K562 (cell line): Measurements from ENCODE around the gene ITGB3BP. TPM values are rescaled to one million over a fixed set of nuclear protein-coding genes. Genes with fewer than 3 reads are reported as not detected.

Experiments
- ETV5 ChIP-seq: sonication (generic); formaldehyde crosslinking; IDR thresholded peaks from 2 replicates; pipeline ENCODE4 v1.4.0; 2020; ENCODE audit warnings: low read depth, mild to moderate bottlenecking, missing genetic modification reagents
- JUND ChIP-seq, 2 experiments: IDR thresholded peaks; 2 replicates in 1 of 2; 3 replicates in 1 of 2; pipeline ENCODE4 v1.6.1; 2011; ENCODE audit warnings: borderline replicate concordance in 2 of 2, low read depth in 2 of 2, low read length in 2 of 2, improper control_type of control experiment in 1 of 2, missing biosample characterization in 1 of 2, missing genetic modification characterization in 1 of 2, missing genetic modification reagents in 1 of 2
- NCOR1 ChIP-seq: fragments of 450-650 bp; IDR thresholded peaks from 2 replicates; pipeline ENCODE4 v1.6.1; 2016; ENCODE audit warnings: mild to moderate bottlenecking, moderate library complexity
- RBBP5 ChIP-seq: fragments of 200-600 bp; sonication (generic); IDR thresholded peaks from 2 replicates; pipeline ENCODE4 v1.6.1; 2012; ENCODE audit warnings: borderline replicate concordance, mild to moderate bottlenecking, low read length, control low read depth, inconsistent platforms; ENCODE audit not compliant: insufficient read depth, poor library complexity, severe bottlenecking
- ZFP30 ChIP-seq: fragments of 250-450 bp; sonication (Bioruptor Pico); IDR thresholded peaks from 2 replicates; pipeline ENCODE4 v1.8.0; 2022; ENCODE audit warnings: moderate library complexity, mild to moderate bottlenecking, inconsistent platforms, borderline replicate concordance
- ZNF134 ChIP-seq: fragments of 250-450 bp; sonication (Bioruptor Pico); conservative IDR thresholded peaks from 2 replicates; pipeline ENCODE4 v1.4.0; 2020
- ZNF232 ChIP-seq: sonication (generic); formaldehyde crosslinking; IDR thresholded peaks from 2 replicates; pipeline ENCODE4 v1.8.0; 2022; ENCODE audit warnings: mild to moderate bottlenecking, missing genetic modification reagents
- ZNF699 ChIP-seq: fragments of 250-450 bp; sonication (Bioruptor Pico); IDR thresholded peaks from 2 replicates; pipeline ENCODE4 v1.8.0; 2021; ENCODE audit warnings: mild to moderate bottlenecking, moderate library complexity; ENCODE audit not compliant: insufficient replicate concordance
- ZNF778 ChIP-seq: fragments of 450-650 bp; formaldehyde crosslinking; IDR thresholded peaks from 2 replicates; pipeline ENCODE4 v1.4.0; 2020; ENCODE audit warnings: mild to moderate bottlenecking, moderate library complexity
- polyA plus RNA-seq, 8 experiments: library from polyadenylated mRNA; depleted of rRNA in 4 of 8; stranded (reverse) in 5 of 8; unstranded in 3 of 8; fragments of >200 nt; fragmentation: Nextera tagmentation in 2 of 8; fragmentation: Illumina TruSeq in 1 of 8; extraction: Ambion mirVana in 2 of 8; extraction: Trizol in 1 of 8; gene quantifications; 2 replicates each; pipeline versions ENCODE4 v1.2.1 to v1.2.3, GENCODE V29; 2011 to 2014; ENCODE audit warnings: inconsistent platforms in 1 of 8, missing spikeins in 1 of 8
- total RNA-seq, 7 experiments: library from RNA; depleted of rRNA in 6 of 7; stranded (reverse); fragments of >200 nt in 6 of 7; fragmentation: Illumina TruSeq in 2 of 7; extraction: Trizol in 2 of 7; gene quantifications; 2 replicates each; pipeline versions ENCODE4 v1.2.1 to v1.2.3, GENCODE V29; 2011 to 2021; ENCODE audit warnings: low replicate concordance in 1 of 7
- TF ChIP-seq, protein P1 (sequence below): IDR thresholded peaks from 2 replicates; pipeline ENCODE4 v1.6.1; 2011; ENCODE audit warnings: borderline replicate concordance, low read depth, mild to moderate bottlenecking, moderate library complexity, low read length; ENCODE audit not compliant: insufficient read depth, poor library complexity, severe bottlenecking
- TF ChIP-seq, protein P2 (sequence below), 2 experiments: fragments of 450-650 bp; IDR thresholded peaks; 2 replicates each; pipeline ENCODE4 v1.6.1; 2018; ENCODE audit warnings: mild to moderate bottlenecking in 2 of 2, low read depth in 1 of 2; ENCODE audit not compliant: partially characterized antibody in 2 of 2
- TF ChIP-seq, protein P3 (sequence below): fragments of 450-650 bp; IDR thresholded peaks from 2 replicates; pipeline ENCODE4 v1.6.1; 2017; ENCODE audit warnings: antibody characterized with exemption, mild to moderate bottlenecking
- TF ChIP-seq, protein P4 (sequence below): sonication (generic); formaldehyde crosslinking; IDR thresholded peaks from 2 replicates; pipeline ENCODE4 v1.8.1; 2022; ENCODE audit warnings: missing genetic modification reagents

Gene ITGB3BP
- total and polyA plus RNA-seq, 9 of the 15 experiments (the other 6 are each of a cell fraction or from before 2014, with no cell fraction given): 62.8 to 151 (median 110) TPM

DNA sequence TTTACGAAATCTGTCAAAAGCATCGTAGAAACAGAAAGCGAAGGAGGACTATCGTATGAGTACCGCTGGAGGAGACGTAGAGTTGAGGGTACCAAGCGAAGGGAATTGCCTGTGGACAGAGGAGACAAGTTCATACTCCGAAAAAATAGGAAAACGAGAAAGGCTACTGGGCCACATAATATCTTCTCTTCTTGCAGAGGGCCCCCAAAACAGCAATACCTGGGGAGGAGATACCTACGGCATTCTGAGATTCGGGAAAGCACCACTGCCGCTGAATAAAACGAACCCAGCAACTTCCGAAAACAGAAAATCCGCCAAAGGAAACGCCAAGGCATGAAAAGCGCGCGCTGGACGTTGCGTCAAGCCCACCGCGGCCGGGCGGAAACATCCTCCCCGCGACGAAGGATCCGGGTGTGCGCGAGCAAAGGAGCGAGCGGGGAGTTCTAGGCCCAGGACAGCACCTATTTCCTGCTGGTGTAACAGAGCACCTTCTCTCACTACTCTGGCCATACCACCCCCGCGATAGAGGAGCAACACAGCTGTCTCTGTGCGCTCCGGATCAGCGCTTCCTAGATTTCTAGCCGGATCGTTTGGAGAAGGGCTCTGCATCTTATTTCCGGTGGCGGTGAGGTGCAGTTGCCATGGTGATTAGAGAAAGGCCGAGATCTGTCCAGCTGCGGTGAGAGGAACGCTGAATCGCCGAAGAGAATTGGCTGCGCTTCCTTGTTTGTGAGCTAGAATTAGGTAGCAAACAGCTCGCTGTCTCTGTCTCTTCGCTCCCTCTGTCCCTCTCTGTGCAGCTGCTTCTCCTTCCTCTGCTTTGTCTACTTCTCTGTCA lies at the start of gene ITGB3BP, which contains the start of gene EFCAB7 (continued):
- no peak for TF ChIP-seq ZFP30 (CRISPR knock-in tag)
- peak; percentile 79; the same call in 1 of the 2 replicates for TF ChIP-seq ETV5 (CRISPR knock-in tag)
- no peak for TF ChIP-seq ZNF699 (CRISPR knock-in tag)
- TF ChIP-seq, protein P1, sequence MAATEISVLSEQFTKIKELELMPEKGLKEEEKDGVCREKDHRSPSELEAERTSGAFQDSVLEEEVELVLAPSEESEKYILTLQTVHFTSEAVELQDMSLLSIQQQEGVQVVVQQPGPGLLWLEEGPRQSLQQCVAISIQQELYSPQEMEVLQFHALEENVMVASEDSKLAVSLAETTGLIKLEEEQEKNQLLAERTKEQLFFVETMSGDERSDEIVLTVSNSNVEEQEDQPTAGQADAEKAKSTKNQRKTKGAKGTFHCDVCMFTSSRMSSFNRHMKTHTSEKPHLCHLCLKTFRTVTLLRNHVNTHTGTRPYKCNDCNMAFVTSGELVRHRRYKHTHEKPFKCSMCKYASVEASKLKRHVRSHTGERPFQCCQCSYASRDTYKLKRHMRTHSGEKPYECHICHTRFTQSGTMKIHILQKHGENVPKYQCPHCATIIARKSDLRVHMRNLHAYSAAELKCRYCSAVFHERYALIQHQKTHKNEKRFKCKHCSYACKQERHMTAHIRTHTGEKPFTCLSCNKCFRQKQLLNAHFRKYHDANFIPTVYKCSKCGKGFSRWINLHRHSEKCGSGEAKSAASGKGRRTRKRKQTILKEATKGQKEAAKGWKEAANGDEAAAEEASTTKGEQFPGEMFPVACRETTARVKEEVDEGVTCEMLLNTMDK: no peak
- TF ChIP-seq, protein P2, sequence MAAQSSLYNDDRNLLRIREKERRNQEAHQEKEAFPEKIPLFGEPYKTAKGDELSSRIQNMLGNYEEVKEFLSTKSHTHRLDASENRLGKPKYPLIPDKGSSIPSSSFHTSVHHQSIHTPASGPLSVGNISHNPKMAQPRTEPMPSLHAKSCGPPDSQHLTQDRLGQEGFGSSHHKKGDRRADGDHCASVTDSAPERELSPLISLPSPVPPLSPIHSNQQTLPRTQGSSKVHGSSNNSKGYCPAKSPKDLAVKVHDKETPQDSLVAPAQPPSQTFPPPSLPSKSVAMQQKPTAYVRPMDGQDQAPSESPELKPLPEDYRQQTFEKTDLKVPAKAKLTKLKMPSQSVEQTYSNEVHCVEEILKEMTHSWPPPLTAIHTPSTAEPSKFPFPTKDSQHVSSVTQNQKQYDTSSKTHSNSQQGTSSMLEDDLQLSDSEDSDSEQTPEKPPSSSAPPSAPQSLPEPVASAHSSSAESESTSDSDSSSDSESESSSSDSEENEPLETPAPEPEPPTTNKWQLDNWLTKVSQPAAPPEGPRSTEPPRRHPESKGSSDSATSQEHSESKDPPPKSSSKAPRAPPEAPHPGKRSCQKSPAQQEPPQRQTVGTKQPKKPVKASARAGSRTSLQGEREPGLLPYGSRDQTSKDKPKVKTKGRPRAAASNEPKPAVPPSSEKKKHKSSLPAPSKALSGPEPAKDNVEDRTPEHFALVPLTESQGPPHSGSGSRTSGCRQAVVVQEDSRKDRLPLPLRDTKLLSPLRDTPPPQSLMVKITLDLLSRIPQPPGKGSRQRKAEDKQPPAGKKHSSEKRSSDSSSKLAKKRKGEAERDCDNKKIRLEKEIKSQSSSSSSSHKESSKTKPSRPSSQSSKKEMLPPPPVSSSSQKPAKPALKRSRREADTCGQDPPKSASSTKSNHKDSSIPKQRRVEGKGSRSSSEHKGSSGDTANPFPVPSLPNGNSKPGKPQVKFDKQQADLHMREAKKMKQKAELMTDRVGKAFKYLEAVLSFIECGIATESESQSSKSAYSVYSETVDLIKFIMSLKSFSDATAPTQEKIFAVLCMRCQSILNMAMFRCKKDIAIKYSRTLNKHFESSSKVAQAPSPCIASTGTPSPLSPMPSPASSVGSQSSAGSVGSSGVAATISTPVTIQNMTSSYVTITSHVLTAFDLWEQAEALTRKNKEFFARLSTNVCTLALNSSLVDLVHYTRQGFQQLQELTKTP (IDR thresholded peaks at IDR 0.05; ENCODE audit: low read depth in 1 of 2, partially characterized antibody in 2 of 2): peak; percentile 81 to 88
- TF ChIP-seq NCOR1: no peak; the same call in 1 of the 2 replicates
- TF ChIP-seq RBBP5: peak; percentile 97
- TF ChIP-seq, protein P3, sequence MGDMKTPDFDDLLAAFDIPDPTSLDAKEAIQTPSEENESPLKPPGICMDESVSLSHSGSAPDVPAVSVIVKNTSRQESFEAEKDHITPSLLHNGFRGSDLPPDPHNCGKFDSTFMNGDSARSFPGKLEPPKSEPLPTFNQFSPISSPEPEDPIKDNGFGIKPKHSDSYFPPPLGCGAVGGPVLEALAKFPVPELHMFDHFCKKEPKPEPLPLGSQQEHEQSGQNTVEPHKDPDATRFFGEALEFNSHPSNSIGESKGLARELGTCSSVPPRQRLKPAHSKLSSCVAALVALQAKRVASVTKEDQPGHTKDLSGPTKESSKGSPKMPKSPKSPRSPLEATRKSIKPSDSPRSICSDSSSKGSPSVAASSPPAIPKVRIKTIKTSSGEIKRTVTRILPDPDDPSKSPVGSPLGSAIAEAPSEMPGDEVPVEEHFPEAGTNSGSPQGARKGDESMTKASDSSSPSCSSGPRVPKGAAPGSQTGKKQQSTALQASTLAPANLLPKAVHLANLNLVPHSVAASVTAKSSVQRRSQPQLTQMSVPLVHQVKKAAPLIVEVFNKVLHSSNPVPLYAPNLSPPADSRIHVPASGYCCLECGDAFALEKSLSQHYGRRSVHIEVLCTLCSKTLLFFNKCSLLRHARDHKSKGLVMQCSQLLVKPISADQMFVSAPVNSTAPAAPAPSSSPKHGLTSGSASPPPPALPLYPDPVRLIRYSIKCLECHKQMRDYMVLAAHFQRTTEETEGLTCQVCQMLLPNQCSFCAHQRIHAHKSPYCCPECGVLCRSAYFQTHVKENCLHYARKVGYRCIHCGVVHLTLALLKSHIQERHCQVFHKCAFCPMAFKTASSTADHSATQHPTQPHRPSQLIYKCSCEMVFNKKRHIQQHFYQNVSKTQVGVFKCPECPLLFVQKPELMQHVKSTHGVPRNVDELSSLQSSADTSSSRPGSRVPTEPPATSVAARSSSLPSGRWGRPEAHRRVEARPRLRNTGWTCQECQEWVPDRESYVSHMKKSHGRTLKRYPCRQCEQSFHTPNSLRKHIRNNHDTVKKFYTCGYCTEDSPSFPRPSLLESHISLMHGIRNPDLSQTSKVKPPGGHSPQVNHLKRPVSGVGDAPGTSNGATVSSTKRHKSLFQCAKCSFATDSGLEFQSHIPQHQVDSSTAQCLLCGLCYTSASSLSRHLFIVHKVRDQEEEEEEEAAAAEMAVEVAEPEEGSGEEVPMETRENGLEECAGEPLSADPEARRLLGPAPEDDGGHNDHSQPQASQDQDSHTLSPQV: no peak
- TF ChIP-seq JUND (IDR thresholded peaks at IDR 0.05; ENCODE audit: borderline replicate concordance, low read depth, low read length): peak; percentile 47
- peak; percentile 71; the same call in 2 of the 3 replicates for TF ChIP-seq JUND (tag; IDR thresholded peaks at IDR 0.05; ENCODE audit: borderline replicate concordance, low read depth, low read length)
- 0 out of 2 replicates have a peak, but pooled peaks have one; percentile 14 for TF ChIP-seq ZNF134 (CRISPR knock-in tag)
- no peak for TF ChIP-seq ZNF232
- TF ChIP-seq, protein P4, sequence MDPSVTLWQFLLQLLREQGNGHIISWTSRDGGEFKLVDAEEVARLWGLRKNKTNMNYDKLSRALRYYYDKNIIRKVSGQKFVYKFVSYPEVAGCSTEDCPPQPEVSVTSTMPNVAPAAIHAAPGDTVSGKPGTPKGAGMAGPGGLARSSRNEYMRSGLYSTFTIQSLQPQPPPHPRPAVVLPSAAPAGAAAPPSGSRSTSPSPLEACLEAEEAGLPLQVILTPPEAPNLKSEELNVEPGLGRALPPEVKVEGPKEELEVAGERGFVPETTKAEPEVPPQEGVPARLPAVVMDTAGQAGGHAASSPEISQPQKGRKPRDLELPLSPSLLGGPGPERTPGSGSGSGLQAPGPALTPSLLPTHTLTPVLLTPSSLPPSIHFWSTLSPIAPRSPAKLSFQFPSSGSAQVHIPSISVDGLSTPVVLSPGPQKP: no peak
- TF ChIP-seq ZNF778 (CRISPR knock-in tag): no peak
